Neuronal stem cell (in vitro differentiated cells): Measurements from ENCODE around the gene LYRM1.

Experiments
- DNase-seq: peaks from one replicate; pipeline ENCODE4 v3.0.0-alpha.2; 2013; ENCODE audit warnings: low spot score
- H2AFZ ChIP-seq: one replicate; pipeline ENCODE4 v1.6.1; 2013; ENCODE audit warnings: mild to moderate bottlenecking, low read length, inconsistent platforms
- H2AK5ac ChIP-seq: 2 replicates; pipeline ENCODE4 v1.6.1; 2013; ENCODE audit warnings: low read depth, mild to moderate bottlenecking, inconsistent platforms, low read length, moderate library complexity, mixed read lengths
- H2BK120ac ChIP-seq: 2 replicates; pipeline ENCODE4 v1.6.1; 2013; ENCODE audit warnings: low read depth, mild to moderate bottlenecking, inconsistent platforms, low read length, moderate library complexity, mixed read lengths
- H2BK12ac ChIP-seq: one replicate; pipeline ENCODE4 v1.6.1; 2013; ENCODE audit warnings: low read length, inconsistent platforms
- H2BK15ac ChIP-seq: 2 replicates; pipeline ENCODE4 v1.6.1; 2013; ENCODE audit warnings: mild to moderate bottlenecking, low read length, inconsistent platforms, mixed read lengths
- H2BK5ac ChIP-seq: one replicate; pipeline ENCODE4 v1.6.1; 2013; ENCODE audit warnings: inconsistent platforms, mild to moderate bottlenecking, low read length, moderate library complexity
- H3K14ac ChIP-seq: one replicate; pipeline ENCODE4 v1.6.1; 2013; ENCODE audit warnings: low read length, inconsistent platforms
- H3K18ac ChIP-seq: 2 replicates; pipeline ENCODE4 v1.6.1; 2013; ENCODE audit warnings: low read length, inconsistent platforms
- H3K23ac ChIP-seq: 2 replicates; pipeline ENCODE4 v1.6.1; 2013; ENCODE audit warnings: low read depth, mild to moderate bottlenecking, mixed read lengths, low read length, inconsistent platforms; ENCODE audit not compliant: poor library complexity
- H3K27ac ChIP-seq: replicated peaks from 3 replicates; pipeline ENCODE4 v1.5.1; 2013; ENCODE audit warnings: low read length, inconsistent platforms
- H3K27me3 ChIP-seq, 3 experiments: 2 replicates each; pipeline ENCODE4 v1.6.1; 2013; ENCODE audit warnings: low read length in 3 of 3, mild to moderate bottlenecking in 2 of 3, inconsistent platforms in 1 of 3, low read depth in 1 of 3, mixed read lengths in 1 of 3, moderate library complexity in 1 of 3; ENCODE audit not compliant: control insufficient read depth in 3 of 3, insufficient read depth in 3 of 3
- H3K36me3 ChIP-seq, 2 donors: replicated peaks in 1 of 2; 2 replicates each; pipeline ENCODE4 v1.6.1; 2013; ENCODE audit warnings: low read length in 2 of 2; ENCODE audit not compliant: control insufficient read depth in 2 of 2, insufficient read depth in 2 of 2
- H3K4ac ChIP-seq: 2 replicates; pipeline ENCODE4 v1.6.1; 2013; ENCODE audit warnings: inconsistent platforms, mild to moderate bottlenecking, low read length, moderate library complexity
- H3K4me1 ChIP-seq, 2 donors: 1 replicate in 1 of 2; 2 replicates in 1 of 2; pipeline ENCODE4 v1.6.1; 2013; ENCODE audit warnings: low read length in 2 of 2, low read depth in 1 of 2; ENCODE audit not compliant: control insufficient read depth in 2 of 2, insufficient read depth in 1 of 2
- H3K4me2 ChIP-seq: one replicate; pipeline ENCODE4 v1.6.1; 2013; ENCODE audit warnings: mild to moderate bottlenecking, low read length, inconsistent platforms; ENCODE audit not compliant: insufficient read depth, poor library complexity, severe bottlenecking
- H3K4me3 ChIP-seq, 2 donors: 2 replicates each; pipeline ENCODE4 v1.5.1; 2013; ENCODE audit warnings: low read length in 2 of 2, mild to moderate bottlenecking in 2 of 2, inconsistent platforms in 1 of 2, moderate library complexity in 1 of 2
- H3K79me1 ChIP-seq: one replicate; pipeline ENCODE4 v1.6.1; 2013; ENCODE audit warnings: low read depth, mild to moderate bottlenecking, inconsistent platforms, low read length, moderate library complexity
- H3K9ac ChIP-seq: one replicate; pipeline ENCODE4 v1.6.1; 2013; ENCODE audit warnings: mild to moderate bottlenecking, low read depth, low read length, inconsistent platforms; ENCODE audit not compliant: poor library complexity
- H3K9me3 ChIP-seq, 2 donors: replicated peaks in 1 of 2; 2 replicates each; pipeline versions ENCODE3 to v1.6.1; 2013; ENCODE audit warnings: low read length in 2 of 2, mild to moderate bottlenecking in 2 of 2, inconsistent platforms in 1 of 2, low read depth in 1 of 2, mixed read lengths in 1 of 2, moderate library complexity in 1 of 2; ENCODE audit not compliant: control insufficient read depth in 2 of 2, insufficient read depth in 1 of 2
- H4K8ac ChIP-seq: one replicate; pipeline ENCODE4 v1.6.1; 2013; ENCODE audit warnings: low read depth, mild to moderate bottlenecking, inconsistent platforms, low read length, moderate library complexity
- H4K91ac ChIP-seq: one replicate; pipeline ENCODE4 v1.6.1; 2013; ENCODE audit warnings: low read length, low read depth, mild to moderate bottlenecking, inconsistent platforms; ENCODE audit not compliant: poor library complexity
- WGBS, 2 donors: extraction: QIAGEN DNeasy Blood & Tissue Kit; methylation state at CpG; one replicate each; pipeline ENCODE4 v1.1.7; 2013; ENCODE audit warnings: missing lambda C conversion rate in 2 of 2, mixed read lengths in 1 of 2; ENCODE audit not compliant: insufficient read length in 2 of 2, insufficient replicate concordance in 1 of 2; ENCODE audit errors: extremely low coverage in 2 of 2; 5-methylcytosine and 5-hydroxymethylcytosine counted together

LYRM1 gene

DNA sequence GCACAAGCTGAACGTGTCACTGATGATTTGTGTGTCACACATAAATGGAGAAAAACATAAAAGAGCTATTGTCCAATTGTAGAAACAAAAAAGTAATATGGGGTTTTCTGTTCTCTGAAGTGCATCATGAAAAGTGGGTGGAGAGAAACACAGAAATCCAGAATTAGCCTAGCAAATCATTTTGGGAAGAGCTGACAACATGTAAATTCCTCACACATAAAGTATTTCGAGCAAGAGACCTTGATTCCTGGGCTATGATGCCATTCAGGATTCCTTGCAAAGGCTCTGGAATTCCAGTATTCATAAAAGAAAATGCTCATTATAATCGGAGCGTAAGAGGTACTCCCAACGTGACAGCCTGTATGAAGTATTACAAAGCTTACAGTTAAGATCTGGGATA is 1.5 kb upstream of the LYRM1 start:
- peak overlapping the region; percentile 73 to 96 for H3K4me3 ChIP-seq
- H4K8ac ChIP-seq = no peak overlapping the region
- peak overlapping the region; percentile 81 for H3K4me2 ChIP-seq
- no peak overlapping the region for H3K14ac ChIP-seq
- H2AFZ ChIP-seq = no peak overlapping the region
- H3K23ac ChIP-seq = no peak overlapping the region
- H3K4me1 ChIP-seq = peaks cover 7 to 16% of the 10 kb centered on the region in 2 donors
- H3K36me3 ChIP-seq = peaks cover 7 to 48% of the 10 kb centered on the region in 2 donors
- no peaks in the 10 kb centered on the region for H3K9me3 ChIP-seq
- no peak overlapping the region for H2BK5ac ChIP-seq
- no peak overlapping the region for H2BK15ac ChIP-seq
- no peak overlapping the region for H2AK5ac ChIP-seq
- no peak overlapping the region for H2BK120ac ChIP-seq
- H3K27me3 ChIP-seq = no peaks in the 10 kb centered on the region
- no CpG with 5 or more reads among the region's 5 CpGs for WGBS, 2 donors
- no peak overlapping the region for H4K91ac ChIP-seq
- no peak overlapping the region for H3K18ac ChIP-seq
- no peak for DNase-seq
- H3K79me1 ChIP-seq = peaks cover 7% of the 10 kb centered on the region
- no peak overlapping the region for H3K4ac ChIP-seq
- H3K27ac ChIP-seq = no peak overlapping the region
- no peak overlapping the region for H2BK12ac ChIP-seq
- H3K9ac ChIP-seq = no peak overlapping the region

GRCh38 chr16:20899477-20900298 is 883 bp upstream of the LYRM1 start:
- Histone ChIP-seq H2AK5ac (no peak overlapping the region), H4K91ac (no peak overlapping the region), H3K23ac (no peak overlapping the region), H3K36me3 (peaks cover 5 to 42% of the 10 kb centered on the region in 2 donors), H3K27me3 (no peaks in the 10 kb centered on the region), H3K4me2 (peak overlapping the region; percentile 81), H3K27ac (peak overlapping the region; percentile 29), H4K8ac (no peak overlapping the region), H3K79me1 (peaks cover 5% of the 10 kb centered on the region), H3K18ac (peak overlapping the region; percentile 88), H3K14ac (no peak overlapping the region), H2BK120ac (no peak overlapping the region), H2BK5ac (no peak overlapping the region), H3K4me3 (peak overlapping the region; percentile 73 to 96), H2BK15ac (no peak overlapping the region), H3K4me1 (peaks cover 7 to 16% of the 10 kb centered on the region in 2 donors), H3K9me3 (no peaks in the 10 kb centered on the region), H3K9ac (peak overlapping the region; percentile 97), H2AFZ (peak overlapping the region; percentile 88), H3K4ac (no peak overlapping the region), H2BK12ac (no peak overlapping the region)
- WGBS, 2 donors = no CpG with 5 or more reads among the region's 23 CpGs
- peak; percentile 17 for DNase-seq

DNA sequence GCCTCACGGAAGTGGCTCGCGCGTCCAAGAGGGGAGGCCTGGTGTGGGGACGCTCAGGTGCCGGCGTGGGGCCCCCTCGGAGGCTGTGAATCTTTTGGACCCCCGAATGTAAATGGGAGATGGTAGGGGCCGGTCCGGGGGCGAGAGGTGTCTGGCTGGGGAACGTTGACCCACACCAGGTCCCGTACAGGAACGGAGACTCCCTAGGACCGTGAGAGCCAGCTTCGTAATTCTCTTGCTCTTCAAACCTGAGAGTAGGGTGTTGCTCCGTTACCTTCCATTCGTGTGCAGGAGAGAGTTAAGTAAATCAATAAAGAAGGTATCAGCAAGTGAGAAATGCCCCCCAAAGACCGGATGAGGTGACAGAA is 481 bp downstream of the LYRM1 start:
- Histone ChIP-seq H3K18ac (peak overlapping the region; percentile 97), H3K36me3 (peaks cover 5 to 29% of the 10 kb centered on the region in 2 donors), H3K9ac (peak overlapping the region; percentile 92), H2BK15ac (no peak overlapping the region), H2BK12ac (no peak overlapping the region), H3K4me1 (peaks cover 9 to 16% of the 10 kb centered on the region in 2 donors), H4K91ac (no peak overlapping the region), H2BK120ac (no peak overlapping the region), H3K9me3 (no peaks in the 10 kb centered on the region), H3K23ac (peak overlapping the region; percentile 96), H3K27ac (peak overlapping the region; percentile 91), H3K27me3 (no peaks in the 10 kb centered on the region), H2AK5ac (peak overlapping the region; percentile 53), H3K4me2 (peak overlapping the region; percentile 58), H3K4ac (no peak overlapping the region), H3K4me3 (peak overlapping the region; percentile 73 to 86), H4K8ac (no peak overlapping the region), H2AFZ (peak overlapping the region; percentile 90), H2BK5ac (peak overlapping the region; percentile 72), H3K79me1 (peaks cover 5% of the 10 kb centered on the region), H3K14ac (peak overlapping the region; percentile 40)
- no CpG with 5 or more reads among the region's 20 CpGs for WGBS, 2 donors
- no peak for DNase-seq

DNA sequence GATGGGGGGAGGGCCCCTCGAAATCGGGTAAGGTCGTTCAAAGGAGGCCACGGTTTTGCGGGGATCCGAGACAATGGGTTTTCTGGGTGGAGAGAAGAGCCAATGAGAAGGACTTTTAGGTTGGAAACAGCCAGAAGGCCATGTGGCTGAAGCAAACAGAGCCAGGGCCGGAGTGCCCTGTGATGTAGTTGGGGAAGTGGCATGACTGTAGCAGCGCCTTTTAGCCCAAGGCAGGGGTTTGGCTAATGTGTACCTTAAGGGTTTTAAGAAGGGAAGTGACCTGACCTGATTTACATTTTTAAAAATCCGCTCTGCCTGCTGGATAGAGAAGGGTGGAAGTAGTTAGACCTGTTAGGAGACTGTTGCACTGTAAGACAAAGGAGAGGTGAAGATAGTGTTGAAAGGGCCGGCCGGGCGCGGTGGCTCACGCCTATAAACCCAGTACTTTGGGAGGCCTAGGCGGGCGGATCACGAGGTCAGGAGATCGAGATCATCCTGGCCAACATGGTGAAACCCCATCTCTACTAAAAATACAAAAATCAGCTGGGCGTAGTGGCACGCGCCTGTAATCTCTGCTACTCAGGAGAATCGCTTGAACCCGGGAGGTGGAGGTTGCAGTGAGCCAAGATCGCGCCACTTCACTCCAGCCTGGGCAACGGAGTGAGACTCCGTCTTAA is 1.0 kb downstream of the LYRM1 start:
- H2AK5ac ChIP-seq = no peak overlapping the region
- no peak overlapping the region for H3K18ac ChIP-seq
- peak overlapping the region; percentile 58 for H3K4me2 ChIP-seq
- H3K79me1 ChIP-seq = peaks cover 5% of the 10 kb centered on the region
- no peak overlapping the region for H2BK120ac ChIP-seq
- H3K4ac ChIP-seq = no peak overlapping the region
- no peak overlapping the region for H4K8ac ChIP-seq
- peaks cover 9 to 16% of the 10 kb centered on the region in 2 donors for H3K4me1 ChIP-seq
- H3K14ac ChIP-seq = no peak overlapping the region
- H2BK15ac ChIP-seq = no peak overlapping the region
- peak overlapping the region; percentile 91 for H3K27ac ChIP-seq
- DNase-seq = peak; percentile 21
- peak overlapping the region; percentile 73 to 86 for H3K4me3 ChIP-seq
- no peaks in the 10 kb centered on the region for H3K9me3 ChIP-seq
- H2BK5ac ChIP-seq = no peak overlapping the region
- H3K23ac ChIP-seq = peak overlapping the region; percentile 38
- H4K91ac ChIP-seq = no peak overlapping the region
- no peak overlapping the region for H2BK12ac ChIP-seq
- no peaks in the 10 kb centered on the region for H3K27me3 ChIP-seq
- WGBS, 2 donors = no CpG with 5 or more reads among the region's 27 CpGs
- peak overlapping the region; percentile 90 for H2AFZ ChIP-seq
- peak overlapping the region; percentile 92 for H3K9ac ChIP-seq
- peaks cover 5 to 27% of the 10 kb centered on the region in 2 donors for H3K36me3 ChIP-seq
